Measurements from ENCODE around the gene SLC35E3. TPM values are rescaled to one million over a fixed set of nuclear protein-coding genes. Genes with fewer than 3 reads are reported as not detected.

SLC35E3 gene
- total and polyA plus RNA-seq, 2 donors = 6.6 to 8.8 TPM

- H3K4me1 ChIP-seq (ENCODE audit: control insufficient read depth in 2 of 2, insufficient read depth in 2 of 2, low read length in 2 of 2) = peaks cover 34 to 52% of the 10 kb centered on the region in 2 donors
- DNase-seq (ENCODE audit: low read depth in 6 of 9, low spot score in 9 of 9) = peak in 1 of 9 donors; percentile 7
- peaks cover 0 to 2% of the 10 kb centered on the region in 2 donors for H3K9me3 ChIP-seq (ENCODE audit: control insufficient read depth in 2 of 2, insufficient read depth in 1 of 2, low read length in 1 of 2)
- H3K36me3 ChIP-seq (ENCODE audit: control insufficient read depth in 2 of 2, insufficient read depth in 2 of 2, low read length in 1 of 2) = no peaks in the 10 kb centered on the region
- peak overlapping the region in 1 of 2 donors; percentile 91 for H3K27ac ChIP-seq (ENCODE audit: low read depth in 1 of 2, low read length in 1 of 2)
- no peaks in the 10 kb centered on the region for H3K27me3 ChIP-seq (ENCODE audit: control insufficient read depth in 2 of 2, insufficient read depth in 1 of 2, low read length in 1 of 2)
- no peak overlapping the region for H3K4me3 ChIP-seq (ENCODE audit: low read length in 2 of 2)
- 87% methylated on average over 5 of the region's 5 CpGs for WGBS
Measured at GRCh38 chr12:68776976-68777610, 31.1 kb downstream of the SLC35E3 start.

GRCh38 chr12:68779280-68779679 lies 33.3 kb downstream of the SLC35E3 start:
- no peak for DNase-seq (ENCODE audit: low read depth in 6 of 9, low spot score in 9 of 9)

DNA sequence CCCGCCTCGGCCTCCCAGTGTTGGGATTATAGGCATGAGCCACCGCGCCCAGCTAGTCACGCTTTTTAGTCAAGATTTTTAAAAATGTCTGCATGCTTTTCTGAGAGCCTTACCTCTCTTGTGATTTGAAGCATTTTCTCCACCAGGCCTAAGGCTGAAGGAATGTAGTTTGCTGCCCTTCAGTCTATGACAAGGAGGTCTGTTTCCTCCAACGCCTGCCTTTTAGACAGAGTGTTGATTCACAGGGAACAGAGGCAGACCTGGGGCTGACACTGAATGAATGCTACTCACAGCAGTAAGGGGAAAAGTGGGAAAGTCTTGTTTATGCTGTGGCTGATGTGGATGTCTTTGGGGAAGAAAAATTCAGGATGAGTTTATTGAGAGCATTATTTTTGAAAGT lies 34.8 kb downstream of the SLC35E3 start:
- no peak overlapping the region for H3K27ac ChIP-seq (ENCODE audit: low read depth in 1 of 2, low read length in 1 of 2)
- H3K9me3 ChIP-seq (ENCODE audit: control insufficient read depth in 2 of 2, insufficient read depth in 1 of 2, low read length in 1 of 2) = peaks cover 0 to 2% of the 10 kb centered on the region in 2 donors
- H3K4me3 ChIP-seq (ENCODE audit: low read length in 2 of 2) = no peak overlapping the region
- peaks cover 7 to 22% of the 10 kb centered on the region in 2 donors for H3K4me1 ChIP-seq (ENCODE audit: control insufficient read depth in 2 of 2, insufficient read depth in 2 of 2, low read length in 2 of 2)
- DNase-seq (ENCODE audit: low read depth in 6 of 9, low spot score in 9 of 9) = no peak
- 98% methylated on average over 6 of the region's 6 CpGs for WGBS
- no peaks in the 10 kb centered on the region for H3K27me3 ChIP-seq (ENCODE audit: control insufficient read depth in 2 of 2, insufficient read depth in 1 of 2, low read length in 1 of 2)
- peaks cover 0 to 4% of the 10 kb centered on the region in 2 donors for H3K36me3 ChIP-seq (ENCODE audit: control insufficient read depth in 2 of 2, insufficient read depth in 2 of 2, low read length in 1 of 2)

More at GRCh38 chr12:68779280-68779679, 33.3 kb downstream of the SLC35E3 start:
- Histone ChIP-seq H3K9me3 (ENCODE audit: control insufficient read depth in 2 of 2, insufficient read depth in 1 of 2, low read length in 1 of 2) (peaks cover 0 to 2% of the 10 kb centered on the region in 2 donors), H3K27me3 (ENCODE audit: control insufficient read depth in 2 of 2, insufficient read depth in 1 of 2, low read length in 1 of 2) (no peaks in the 10 kb centered on the region), H3K4me3 (ENCODE audit: low read length in 2 of 2) (no peak overlapping the region), H3K36me3 (ENCODE audit: control insufficient read depth in 2 of 2, insufficient read depth in 2 of 2, low read length in 1 of 2) (peaks cover 0 to under 1% of the 10 kb centered on the region in 2 donors), H3K4me1 (ENCODE audit: control insufficient read depth in 2 of 2, insufficient read depth in 2 of 2, low read length in 2 of 2) (peaks cover 17 to 36% of the 10 kb centered on the region in 2 donors), H3K27ac (ENCODE audit: low read depth in 1 of 2, low read length in 1 of 2) (no peak overlapping the region)

DNA sequence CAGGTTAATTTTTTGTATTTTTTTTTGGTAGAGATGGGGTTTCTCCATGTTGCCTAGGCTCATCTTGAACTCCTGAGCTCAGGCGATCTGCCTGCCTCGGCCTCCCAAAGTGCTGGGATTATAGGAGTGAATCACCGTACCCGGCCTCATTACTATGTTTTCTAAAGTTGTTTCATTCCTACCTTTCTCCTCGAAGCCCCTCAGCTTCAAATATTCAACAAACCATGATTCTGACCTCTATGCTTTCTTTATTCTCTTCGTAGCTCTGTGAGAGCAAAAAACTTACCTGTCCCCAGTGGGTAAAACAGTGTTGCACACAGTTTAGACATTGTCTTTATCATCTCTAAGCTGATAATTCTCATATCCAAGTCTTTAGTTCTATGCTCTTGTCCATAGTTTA lies 35.8 kb downstream of the SLC35E3 start:
- H3K4me1 ChIP-seq (ENCODE audit: control insufficient read depth in 2 of 2, insufficient read depth in 2 of 2, low read length in 2 of 2) = peaks cover 4 to 13% of the 10 kb centered on the region in 2 donors
- WGBS = 96% methylated on average over 6 of the region's 6 CpGs

DNA sequence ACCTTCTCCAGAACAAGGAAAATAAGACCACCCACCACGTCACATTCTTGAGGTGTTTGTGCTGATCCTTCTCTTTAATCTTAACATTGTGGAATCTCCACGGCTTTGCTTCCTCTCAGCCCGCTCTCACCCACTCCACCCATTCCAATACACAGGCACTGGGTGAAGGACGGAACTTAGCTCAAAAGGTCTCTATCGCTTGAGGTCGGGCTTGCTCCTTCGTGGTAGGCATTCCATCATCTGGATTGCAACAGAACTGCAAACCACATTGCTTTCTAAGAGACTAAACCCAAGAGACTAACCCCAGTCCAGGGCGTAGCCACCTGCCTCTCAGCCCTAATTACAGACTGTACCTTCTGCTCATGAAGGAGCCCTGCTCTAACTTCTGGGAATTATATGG lies 38.0 kb downstream of the SLC35E3 start:
- DNase-seq (ENCODE audit: low read depth in 6 of 9, low spot score in 9 of 9) = no peak
- no peaks in the 10 kb centered on the region for H3K27me3 ChIP-seq (ENCODE audit: control insufficient read depth in 2 of 2, insufficient read depth in 1 of 2, low read length in 1 of 2)

More for the DNA sequence above, 35.8 kb downstream of the SLC35E3 start:
- no peak overlapping the region for H3K4me3 ChIP-seq (ENCODE audit: low read length in 2 of 2)
- H3K27me3 ChIP-seq (ENCODE audit: control insufficient read depth in 2 of 2, insufficient read depth in 1 of 2, low read length in 1 of 2) = no peaks in the 10 kb centered on the region
- DNase-seq (ENCODE audit: low read depth in 6 of 9, low spot score in 9 of 9) = no peak
- H3K36me3 ChIP-seq (ENCODE audit: control insufficient read depth in 2 of 2, insufficient read depth in 2 of 2, low read length in 1 of 2) = peaks cover 0 to 4% of the 10 kb centered on the region in 2 donors
- peaks cover 0 to 2% of the 10 kb centered on the region in 2 donors for H3K9me3 ChIP-seq (ENCODE audit: control insufficient read depth in 2 of 2, insufficient read depth in 1 of 2, low read length in 1 of 2)
- H3K27ac ChIP-seq (ENCODE audit: low read depth in 1 of 2, low read length in 1 of 2) = no peak overlapping the region

GRCh38 chr12:68785358-68785757 lies 39.4 kb downstream of the SLC35E3 start:
- H3K4me3 ChIP-seq (ENCODE audit: low read length in 2 of 2) = no peak overlapping the region
- no peak for DNase-seq (ENCODE audit: low read depth in 6 of 9, low spot score in 9 of 9)
- H3K36me3 ChIP-seq (ENCODE audit: control insufficient read depth in 2 of 2, insufficient read depth in 2 of 2, low read length in 1 of 2) = peaks cover 0 to 4% of the 10 kb centered on the region in 2 donors
- no peaks in the 10 kb centered on the region for H3K27me3 ChIP-seq (ENCODE audit: control insufficient read depth in 2 of 2, insufficient read depth in 1 of 2, low read length in 1 of 2)
- no peak overlapping the region for H3K27ac ChIP-seq (ENCODE audit: low read depth in 1 of 2, low read length in 1 of 2)
- WGBS = 97% methylated on average over 2 of the region's 2 CpGs
- no peaks in the 10 kb centered on the region for H3K9me3 ChIP-seq (ENCODE audit: control insufficient read depth in 2 of 2, insufficient read depth in 1 of 2, low read length in 1 of 2)
- peaks cover 0 to 2% of the 10 kb centered on the region in 2 donors for H3K4me1 ChIP-seq (ENCODE audit: control insufficient read depth in 2 of 2, insufficient read depth in 2 of 2, low read length in 2 of 2)

More for the DNA sequence above, 38.0 kb downstream of the SLC35E3 start:
- Histone ChIP-seq H3K27ac (ENCODE audit: low read depth in 1 of 2, low read length in 1 of 2) (no peak overlapping the region), H3K36me3 (ENCODE audit: control insufficient read depth in 2 of 2, insufficient read depth in 2 of 2, low read length in 1 of 2) (peaks cover 0 to 4% of the 10 kb centered on the region in 2 donors), H3K9me3 (ENCODE audit: control insufficient read depth in 2 of 2, insufficient read depth in 1 of 2, low read length in 1 of 2) (no peaks in the 10 kb centered on the region), H3K4me3 (ENCODE audit: low read length in 2 of 2) (no peak overlapping the region), H3K4me1 (ENCODE audit: control insufficient read depth in 2 of 2, insufficient read depth in 2 of 2, low read length in 2 of 2) (peaks cover 0 to 2% of the 10 kb centered on the region in 2 donors)
- 95% methylated on average over 8 of the region's 8 CpGs for WGBS

GRCh38 chr12:68785823-68786222 lies 39.8 kb downstream of the SLC35E3 start:
- Histone ChIP-seq H3K9me3 (ENCODE audit: control insufficient read depth in 2 of 2, insufficient read depth in 1 of 2, low read length in 1 of 2) (no peaks in the 10 kb centered on the region), H3K27ac (ENCODE audit: low read depth in 1 of 2, low read length in 1 of 2) (no peak overlapping the region), H3K27me3 (ENCODE audit: control insufficient read depth in 2 of 2, insufficient read depth in 1 of 2, low read length in 1 of 2) (no peaks in the 10 kb centered on the region), H3K4me1 (ENCODE audit: control insufficient read depth in 2 of 2, insufficient read depth in 2 of 2, low read length in 2 of 2) (peaks cover 0 to 2% of the 10 kb centered on the region in 2 donors), H3K36me3 (ENCODE audit: control insufficient read depth in 2 of 2, insufficient read depth in 2 of 2, low read length in 1 of 2) (peaks cover 0 to 4% of the 10 kb centered on the region in 2 donors), H3K4me3 (ENCODE audit: low read length in 2 of 2) (no peak overlapping the region)
- DNase-seq (ENCODE audit: low read depth in 6 of 9, low spot score in 9 of 9) = no peak
- WGBS = 98% methylated on average over 5 of the region's 5 CpGs

- no peak for DNase-seq (ENCODE audit: low read depth in 6 of 9, low spot score in 9 of 9)
- H3K36me3 ChIP-seq (ENCODE audit: control insufficient read depth in 2 of 2, insufficient read depth in 2 of 2, low read length in 1 of 2) = peaks cover 0 to 4% of the 10 kb centered on the region in 2 donors
- H3K4me3 ChIP-seq (ENCODE audit: low read length in 2 of 2) = no peak overlapping the region
- peaks cover 0 to 2% of the 10 kb centered on the region in 2 donors for H3K4me1 ChIP-seq (ENCODE audit: control insufficient read depth in 2 of 2, insufficient read depth in 2 of 2, low read length in 2 of 2)
- no peaks in the 10 kb centered on the region for H3K9me3 ChIP-seq (ENCODE audit: control insufficient read depth in 2 of 2, insufficient read depth in 1 of 2, low read length in 1 of 2)
- WGBS = 97% methylated on average over 2 of the region's 2 CpGs
- no peak overlapping the region for H3K27ac ChIP-seq (ENCODE audit: low read depth in 1 of 2, low read length in 1 of 2)
- H3K27me3 ChIP-seq (ENCODE audit: control insufficient read depth in 2 of 2, insufficient read depth in 1 of 2, low read length in 1 of 2) = no peaks in the 10 kb centered on the region
Measured at GRCh38 chr12:68786929-68787328, 41.0 kb downstream of the SLC35E3 start.

GRCh38 chr12:68788554-68789143 lies 42.7 kb downstream of the SLC35E3 start:
- Histone ChIP-seq H3K36me3 (ENCODE audit: control insufficient read depth in 2 of 2, insufficient read depth in 2 of 2, low read length in 1 of 2) (peaks cover 0 to 4% of the 10 kb centered on the region in 2 donors), H3K4me1 (ENCODE audit: control insufficient read depth in 2 of 2, insufficient read depth in 2 of 2, low read length in 2 of 2) (peaks cover 6 to 15% of the 10 kb centered on the region in 2 donors), H3K9me3 (ENCODE audit: control insufficient read depth in 2 of 2, insufficient read depth in 1 of 2, low read length in 1 of 2) (no peaks in the 10 kb centered on the region), H3K27me3 (ENCODE audit: control insufficient read depth in 2 of 2, insufficient read depth in 1 of 2, low read length in 1 of 2) (no peaks in the 10 kb centered on the region), H3K4me3 (ENCODE audit: low read length in 2 of 2) (no peak overlapping the region), H3K27ac (ENCODE audit: low read depth in 1 of 2, low read length in 1 of 2) (no peak overlapping the region)
- WGBS = 96% methylated on average over 3 of the region's 3 CpGs
- DNase-seq (ENCODE audit: low read depth in 6 of 9, low spot score in 9 of 9) = no peak
